ENCODE results near the gene ACTG1. TPM values are rescaled to one million over a fixed set of nuclear protein-coding genes. Genes with fewer than 3 reads are reported as not detected.

ACTG1 gene
- total RNA-seq, 1 experiment from 2014 or later, result 3,455 TPM

GRCh38 chr17:81487487-81488275, 24.9 kb downstream of the ACTG1 start (continued):
- no peak for TF ChIP-seq ZSCAN18 (CRISPR knock-in tag; IDR thresholded peaks at IDR 0.05)
- no peak for TF ChIP-seq ZNF425 (CRISPR knock-in tag; conservative IDR thresholded peaks at IDR 0.05)
- TF ChIP-seq ZNF671 (CRISPR knock-in tag; IDR thresholded peaks at IDR 0.05), result no peak
- 0 out of 2 replicates have a peak, but pooled peaks have one; percentile 39 for TF ChIP-seq NR3C1 (CRISPR knock-in tag; conservative IDR thresholded peaks at IDR 0.05; ENCODE audit: low read depth)
- no peak for TF ChIP-seq ATF1 (CRISPR knock-in tag; IDR thresholded peaks at IDR 0.05)
- no peak for TF ChIP-seq PRRX2 (CRISPR knock-in tag; IDR thresholded peaks at IDR 0.05)
- TF ChIP-seq ZNF232 (CRISPR knock-in tag; IDR thresholded peaks at IDR 0.05), result no peak
- peak; percentile 29; the same call in 1 of the 2 replicates for TF ChIP-seq CREM (CRISPR knock-in tag; IDR thresholded peaks at IDR 0.05)
- TF ChIP-seq TP53 (CRISPR knock-in tag; IDR thresholded peaks at IDR 0.05), result peak; percentile 83
- no peak for TF ChIP-seq RORB (CRISPR knock-in tag; IDR thresholded peaks at IDR 0.05)
- TF ChIP-seq ZNF512 (CRISPR knock-in tag; IDR thresholded peaks at IDR 0.05; ENCODE audit: borderline replicate concordance), result no peak
- no peak for TF ChIP-seq ZNF532 (CRISPR knock-in tag; IDR thresholded peaks at IDR 0.05; ENCODE audit: borderline replicate concordance)
- no peak for TF ChIP-seq GRHL2 (CRISPR knock-in tag; IDR thresholded peaks at IDR 0.05; ENCODE audit: insufficient replicate concordance, severe bottlenecking)
- no peak for TF ChIP-seq ZNF121 (CRISPR knock-in tag; IDR thresholded peaks at IDR 0.05)
- TF ChIP-seq MXD4 (CRISPR knock-in tag; IDR thresholded peaks at IDR 0.05; ENCODE audit: borderline replicate concordance), result no peak
- TF ChIP-seq AR (CRISPR knock-in tag; IDR thresholded peaks at IDR 0.05), result no peak
- peak; percentile 78; the same call in 1 of the 2 replicates for TF ChIP-seq IRF1 (CRISPR knock-in tag; IDR thresholded peaks at IDR 0.05)
- TF ChIP-seq CREB1 (CRISPR knock-in tag; IDR thresholded peaks at IDR 0.05), result no peak; the same call in 1 of the 2 replicates
- peak; percentile 44; the same call in 1 of the 2 replicates for TF ChIP-seq GABPB1 (CRISPR knock-in tag; IDR thresholded peaks at IDR 0.05)
- TF ChIP-seq CTCF (IDR thresholded peaks at IDR 0.05), result no peak
- no peak for TF ChIP-seq ZNF416 (CRISPR knock-in tag; IDR thresholded peaks at IDR 0.05)
- TF ChIP-seq NR1H2 (CRISPR knock-in tag; IDR thresholded peaks at IDR 0.05), result no peak
- TF ChIP-seq TCF7 (CRISPR knock-in tag; IDR thresholded peaks at IDR 0.05; ENCODE audit: low read depth), result no peak
- no peak for TF ChIP-seq ELF4 (CRISPR knock-in tag; IDR thresholded peaks at IDR 0.05; ENCODE audit: low read depth)
- no peak for TF ChIP-seq NFATC4 (CRISPR knock-in tag; IDR thresholded peaks at IDR 0.05)

Data from WTC11 (cell line).